ENCODE results near the gene ASB2.

Gene ASB2

GRCh38 chr14:93926873-93927799 is 49.2 kb downstream of the ASB2 start, which contains the start of gene FAM181A:
Gene FAM181A, plus strand, starts transcription at chr14:93927344. Its CDS starts 942 bp downstream, at chr14:93928286.
- DNase-seq: no peak

GRCh38 chr14:93926245-93926872 is 50.0 kb downstream of the ASB2 start:
- no peak for DNase-seq

- DNase-seq: no peak
Measured at GRCh38 chr14:93925374-93925895, 50.9 kb downstream of the ASB2 start.

- DNase-seq: no peak
Measured at GRCh38 chr14:93924592-93925355, 51.6 kb downstream of the ASB2 start.

GRCh38 chr14:93923626-93924025 is 52.7 kb downstream of the ASB2 start:
- no peak for DNase-seq

- DNase-seq: no peak
Measured at GRCh38 chr14:93921001-93921806, 55.2 kb downstream of the ASB2 start.

GRCh38 chr14:93917141-93917540 is 59.2 kb downstream of the ASB2 start:
- DNase-seq: no peak

GRCh38 chr14:93916498-93916897 is 59.9 kb downstream of the ASB2 start:
- no peak for DNase-seq

GRCh38 chr14:93915800-93916199 is 60.6 kb downstream of the ASB2 start:
- DNase-seq: no peak

GRCh38 chr14:93915070-93915705 is 61.2 kb downstream of the ASB2 start:
- no peak for DNase-seq

GRCh38 chr14:93914278-93914677 is 62.1 kb downstream of the ASB2 start:
- DNase-seq: no peak

GRCh38 chr14:93912782-93913181 is 63.6 kb downstream of the ASB2 start:
- DNase-seq: no peak

- DNase-seq: no peak
Measured at GRCh38 chr14:93911975-93912615, 64.3 kb downstream of the ASB2 start.

GRCh38 chr14:93909429-93910128 is 66.8 kb downstream of the ASB2 start:
- DNase-seq: no peak

- DNase-seq: peak; percentile 80
Measured at GRCh38 chr14:93906341-93907329, 69.7 kb downstream of the ASB2 start.

GRCh38 chr14:93905623-93906022 is 70.7 kb downstream of the ASB2 start:
- DNase-seq: no peak

- DNase-seq: no peak
Measured at GRCh38 chr14:93903342-93904184, 72.8 kb downstream of the ASB2 start.

GRCh38 chr14:93902619-93903307 is 73.6 kb downstream of the ASB2 start:
- DNase-seq: no peak

Data from stimulated activated CD8-positive, alpha-beta memory T cell treated with anti-CD3 and anti-CD28 coated beads, Interleukin-4, amount 100 ng/mL, for 48 hours (primary cell).